Endometrium (tissue), 2 donors: ENCODE data around the gene NEIL1.
"Not testable (repeated sequence)": the region's sequence is repeated elsewhere in the genome, so short reads cannot be mapped to it uniquely, and the experiment has no call there.

ENCODE experiments used
- FAIRE-seq: peaks from 2 replicates; lab custom pipeline; 2012; peaks lifted over from hg19 to GRCh38; lab: Jason Lieb, UNC
- donor health status: control.
- donor health status: control.

Gene NEIL1, protein sequence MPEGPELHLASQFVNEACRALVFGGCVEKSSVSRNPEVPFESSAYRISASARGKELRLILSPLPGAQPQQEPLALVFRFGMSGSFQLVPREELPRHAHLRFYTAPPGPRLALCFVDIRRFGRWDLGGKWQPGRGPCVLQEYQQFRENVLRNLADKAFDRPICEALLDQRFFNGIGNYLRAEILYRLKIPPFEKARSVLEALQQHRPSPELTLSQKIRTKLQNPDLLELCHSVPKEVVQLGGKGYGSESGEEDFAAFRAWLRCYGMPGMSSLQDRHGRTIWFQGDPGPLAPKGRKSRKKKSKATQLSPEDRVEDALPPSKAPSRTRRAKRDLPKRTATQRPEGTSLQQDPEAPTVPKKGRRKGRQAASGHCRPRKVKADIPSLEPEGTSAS

DNA sequence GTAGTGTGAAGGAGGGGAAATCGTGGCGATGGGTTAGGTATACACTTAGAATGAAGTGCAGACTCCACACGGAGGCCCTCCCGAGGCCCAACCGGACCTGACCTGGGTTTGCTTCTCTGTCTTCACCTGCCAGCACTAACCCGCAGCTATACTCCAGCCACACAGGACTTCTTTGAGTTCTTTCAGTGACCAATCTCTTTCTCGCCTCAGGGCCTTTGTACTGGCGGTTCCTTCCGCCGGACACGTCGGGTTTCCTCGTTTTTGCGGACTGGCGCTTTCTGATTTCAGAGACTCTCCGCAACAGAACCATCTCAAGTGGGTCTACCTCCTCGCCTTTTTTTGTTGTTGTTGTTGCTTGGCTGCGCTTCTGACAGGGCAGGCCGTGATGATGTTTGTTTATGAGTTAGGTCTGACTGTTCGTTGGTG is at the start of gene NEIL1:
NEIL1 (plus strand) TSS at position 244 of the 426 bp plus-strand sequence. CDS start 1,867 bp downstream, outside the sequence.
- no peak for FAIRE-seq

DNA sequence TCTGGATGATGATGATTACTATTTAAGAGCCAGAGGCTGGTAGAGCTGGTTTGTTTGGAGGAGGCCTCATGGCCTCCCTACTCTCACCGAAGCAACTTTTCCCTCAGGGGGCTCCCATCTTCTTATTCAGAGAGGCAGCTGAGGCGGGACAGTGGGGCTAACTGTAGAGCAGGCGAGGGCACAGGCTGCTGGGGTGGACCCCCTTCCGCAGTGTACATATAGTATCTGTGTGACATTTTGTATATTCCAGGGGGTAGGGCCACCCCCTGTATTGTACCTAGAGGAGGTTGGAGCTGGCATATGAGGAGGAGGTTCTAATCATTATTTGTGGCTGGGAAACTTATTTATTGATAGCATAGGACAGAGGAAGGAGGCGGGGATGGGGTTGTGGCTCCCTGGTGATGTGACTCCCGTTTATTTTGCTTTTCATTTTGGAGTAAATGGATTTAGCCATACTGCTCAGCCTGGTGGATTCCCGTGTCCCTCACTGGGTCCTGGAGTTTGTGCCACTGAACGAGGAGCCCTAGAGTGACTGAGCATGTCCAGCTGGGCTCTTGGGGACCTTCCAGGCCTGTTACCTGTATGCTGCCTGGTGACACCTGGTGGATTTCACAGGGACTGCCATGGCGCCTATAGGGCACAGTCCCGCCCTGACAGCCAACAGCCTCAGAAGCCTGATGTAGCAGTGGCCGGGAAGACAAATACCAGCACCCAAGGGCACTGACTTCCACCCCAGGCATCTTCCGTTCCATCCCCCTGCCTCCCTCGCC is 48.1 kb upstream of the NEIL1 start:
- not testable (repeated sequence) for FAIRE-seq

DNA sequence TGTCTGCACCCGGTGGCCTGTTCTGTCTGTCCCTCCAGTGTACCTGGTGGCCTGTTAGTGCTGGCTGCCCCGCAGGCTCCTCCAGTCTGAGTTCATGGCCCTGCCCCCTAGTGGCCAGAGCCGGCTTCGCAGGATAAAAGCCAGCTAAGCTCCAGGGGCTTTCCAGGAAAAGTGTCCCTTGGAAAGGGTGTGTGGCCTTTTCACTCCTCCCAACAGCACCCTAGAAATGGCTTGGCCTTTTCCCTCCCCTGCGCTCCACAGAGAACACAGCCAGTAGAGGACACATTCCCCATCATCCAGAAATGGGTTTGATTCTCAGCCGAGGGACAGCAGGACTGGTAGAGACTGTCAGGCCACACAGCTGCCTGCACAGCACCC is 47.5 kb upstream of the NEIL1 start:
- not testable (repeated sequence) for FAIRE-seq

DNA sequence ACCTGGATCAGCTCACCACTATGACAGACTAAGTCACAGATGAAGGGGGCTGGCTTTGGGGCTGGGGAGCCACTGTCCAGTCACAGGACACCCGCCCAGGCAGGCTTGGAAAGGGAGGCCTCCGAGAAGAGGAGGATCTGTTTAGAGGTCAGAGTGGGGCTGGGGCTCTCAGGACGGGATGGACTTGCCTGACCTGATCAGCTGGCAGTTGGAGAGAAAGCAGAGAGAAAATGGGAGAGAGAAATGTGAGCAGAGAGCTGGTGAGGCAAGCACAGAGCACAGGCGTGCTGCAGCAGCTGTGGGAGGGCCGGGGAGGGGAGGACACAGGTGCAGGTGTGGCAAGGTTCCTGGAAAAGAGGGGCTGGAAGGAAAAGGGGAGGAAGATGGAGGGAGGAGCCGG is 46.8 kb upstream of the NEIL1 start:
- not testable (repeated sequence) for FAIRE-seq

DNA sequence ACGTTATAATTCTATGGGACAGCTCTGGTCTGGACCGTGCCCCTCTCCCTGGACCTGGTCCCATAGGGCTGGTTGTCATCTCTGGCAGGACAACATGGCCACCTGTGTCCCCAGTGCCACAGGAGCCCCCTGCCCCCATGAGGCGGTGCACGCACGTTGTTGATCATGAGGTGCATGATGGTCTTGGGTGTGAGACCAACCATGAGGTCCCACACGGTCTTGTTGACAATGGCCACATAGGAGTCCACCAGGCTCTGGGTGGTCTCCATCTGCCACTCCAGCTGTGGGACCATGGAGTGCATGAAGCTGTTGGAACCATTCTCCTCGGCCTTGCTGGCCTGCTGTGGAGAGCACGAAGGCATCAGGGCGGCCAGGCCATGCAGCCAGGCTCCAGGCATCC is 44.5 kb upstream of the NEIL1 start:
- FAIRE-seq: no peak

DNA sequence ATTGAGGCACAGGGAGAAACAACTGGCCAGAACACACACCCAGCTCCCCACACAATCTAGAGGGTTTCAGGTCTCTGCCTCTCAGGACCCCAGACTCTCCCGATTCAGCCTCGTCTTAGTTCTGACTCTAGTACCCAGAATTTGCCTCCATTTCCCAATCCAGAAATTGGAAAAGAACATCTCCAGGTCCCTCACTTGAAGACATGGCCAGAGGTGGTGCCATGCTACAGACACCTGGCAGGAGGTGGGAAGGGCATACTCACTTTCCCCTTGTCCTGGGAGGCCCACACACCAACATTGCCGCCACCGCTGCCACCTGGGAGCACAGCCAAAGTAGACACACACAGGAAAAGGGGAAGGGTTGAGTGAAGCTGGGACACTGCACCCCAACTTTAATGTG is 44.1 kb upstream of the NEIL1 start:
- not testable (repeated sequence) for FAIRE-seq

DNA sequence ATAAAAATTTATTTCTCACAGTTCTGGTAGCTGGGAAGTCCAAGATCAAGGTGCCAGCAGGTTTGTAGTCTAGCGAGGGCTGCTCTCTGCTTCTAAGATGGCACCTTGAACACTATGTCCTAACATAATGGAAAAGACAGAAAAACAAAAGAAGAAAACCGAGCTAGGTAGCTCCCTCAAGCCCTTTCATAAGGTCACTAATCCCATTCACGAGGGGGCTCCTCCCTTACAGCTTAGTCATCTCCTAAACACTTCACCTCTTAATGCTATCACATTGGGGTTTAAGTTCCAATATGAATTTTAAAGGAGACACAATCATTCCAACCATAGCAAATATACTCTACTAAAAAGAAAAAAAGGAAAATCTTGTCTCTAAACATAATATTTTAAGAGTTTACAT is 40.7 kb upstream of the NEIL1 start:
- FAIRE-seq: no peak

DNA sequence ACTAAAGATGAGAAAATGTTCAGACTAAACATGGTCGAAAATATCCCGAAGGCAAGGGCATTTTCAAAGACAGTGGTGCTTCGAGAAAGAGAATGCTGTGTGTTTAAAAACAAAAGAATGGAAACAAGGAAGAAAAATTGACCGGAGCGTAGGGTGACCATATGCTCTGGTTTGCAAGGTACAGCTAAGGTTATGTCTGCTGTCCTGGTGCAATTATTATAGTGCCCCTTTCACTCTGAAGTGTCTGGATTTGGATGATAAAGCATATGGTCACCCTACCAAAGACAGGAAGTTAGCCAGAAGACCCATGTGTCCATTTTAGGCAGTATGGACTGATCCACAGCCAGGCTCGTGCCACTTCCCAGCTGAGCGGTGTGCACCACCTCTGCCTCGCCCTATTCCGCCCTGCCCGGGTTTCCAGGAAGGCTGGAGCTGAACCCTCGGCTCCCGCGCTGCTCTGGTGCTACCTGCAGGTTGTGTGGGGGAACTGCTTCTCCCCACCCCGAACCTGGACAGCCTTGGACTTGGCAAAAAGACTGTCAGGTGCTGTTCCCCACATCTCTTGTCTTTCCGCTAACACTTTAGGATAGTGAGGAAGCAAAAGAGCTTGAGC is 39.0 kb upstream of the NEIL1 start:
- no peak for FAIRE-seq

DNA sequence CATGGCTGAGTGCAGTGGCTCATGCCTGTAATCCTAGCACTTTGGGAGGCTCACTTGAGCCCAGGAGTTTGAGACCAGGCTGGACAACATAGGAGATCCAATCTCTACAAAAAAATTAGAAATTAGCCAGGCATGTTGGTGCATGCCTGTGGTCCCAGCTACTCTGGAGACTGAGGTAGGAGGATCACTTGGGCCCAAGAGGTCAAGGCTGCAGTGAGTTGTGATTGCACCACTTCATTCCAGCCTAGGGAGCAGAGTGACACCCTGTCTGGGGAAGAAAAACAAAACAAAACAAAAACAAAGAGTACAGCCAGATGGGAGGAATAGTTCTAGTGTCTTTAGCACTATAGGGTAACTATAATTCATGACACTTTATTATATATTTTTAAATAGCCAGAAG is 37.1 kb upstream of the NEIL1 start:
- FAIRE-seq: no peak

DNA sequence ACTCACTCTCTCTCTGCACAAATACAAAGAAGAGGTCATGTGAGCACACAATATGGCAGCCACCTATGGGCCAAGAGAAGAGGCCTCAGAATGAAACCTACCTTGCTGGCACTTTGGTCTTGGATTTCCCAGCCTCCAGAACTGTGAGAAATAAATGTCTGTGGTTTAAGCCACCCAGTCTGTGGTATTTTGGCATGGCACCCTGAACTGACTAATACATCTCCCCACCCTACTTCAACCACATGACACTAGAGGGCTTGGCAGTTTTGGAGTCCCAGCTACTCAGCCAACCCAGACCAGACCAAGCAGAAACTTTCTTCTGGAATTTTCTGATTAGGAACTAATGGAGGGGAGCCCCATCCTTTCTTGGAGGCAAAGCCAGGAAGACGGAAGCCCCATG is 34.3 kb upstream of the NEIL1 start:
- FAIRE-seq: not testable (repeated sequence)

DNA sequence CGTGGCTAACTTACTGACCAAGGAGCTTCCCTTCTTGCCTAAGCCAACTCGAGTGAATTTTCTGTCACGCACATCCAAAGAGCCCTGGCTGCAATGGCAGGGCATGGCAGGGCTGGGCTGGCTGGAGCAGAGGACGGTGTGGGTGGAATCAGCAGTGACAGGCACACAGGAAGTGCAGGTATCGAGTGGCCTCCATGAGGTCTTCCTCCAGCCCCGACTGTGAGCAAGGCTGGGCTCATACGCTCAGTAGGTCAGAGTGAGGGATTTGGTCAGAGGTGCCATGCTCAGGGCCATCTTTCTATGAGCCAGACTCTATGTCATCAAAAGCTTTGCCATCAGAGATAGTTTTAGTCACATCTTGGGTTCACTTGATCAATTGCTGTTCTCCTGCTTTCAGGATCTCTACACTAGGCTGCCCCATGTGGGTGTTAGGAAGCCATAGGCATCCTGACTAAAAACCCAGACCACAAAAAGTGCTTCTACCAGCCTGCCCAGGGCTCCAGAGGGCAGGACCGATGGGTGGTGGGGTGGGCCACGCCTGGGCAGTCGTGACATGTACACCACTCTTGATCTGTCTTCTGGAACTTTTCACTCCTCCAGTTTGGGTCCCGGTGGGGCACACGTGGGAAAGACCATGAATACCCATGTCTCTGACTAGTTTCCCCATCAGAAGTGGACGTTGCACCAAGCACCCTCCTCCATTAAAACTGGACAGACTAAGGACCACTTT is 33.6 kb upstream of the NEIL1 start:
- FAIRE-seq: no peak

DNA sequence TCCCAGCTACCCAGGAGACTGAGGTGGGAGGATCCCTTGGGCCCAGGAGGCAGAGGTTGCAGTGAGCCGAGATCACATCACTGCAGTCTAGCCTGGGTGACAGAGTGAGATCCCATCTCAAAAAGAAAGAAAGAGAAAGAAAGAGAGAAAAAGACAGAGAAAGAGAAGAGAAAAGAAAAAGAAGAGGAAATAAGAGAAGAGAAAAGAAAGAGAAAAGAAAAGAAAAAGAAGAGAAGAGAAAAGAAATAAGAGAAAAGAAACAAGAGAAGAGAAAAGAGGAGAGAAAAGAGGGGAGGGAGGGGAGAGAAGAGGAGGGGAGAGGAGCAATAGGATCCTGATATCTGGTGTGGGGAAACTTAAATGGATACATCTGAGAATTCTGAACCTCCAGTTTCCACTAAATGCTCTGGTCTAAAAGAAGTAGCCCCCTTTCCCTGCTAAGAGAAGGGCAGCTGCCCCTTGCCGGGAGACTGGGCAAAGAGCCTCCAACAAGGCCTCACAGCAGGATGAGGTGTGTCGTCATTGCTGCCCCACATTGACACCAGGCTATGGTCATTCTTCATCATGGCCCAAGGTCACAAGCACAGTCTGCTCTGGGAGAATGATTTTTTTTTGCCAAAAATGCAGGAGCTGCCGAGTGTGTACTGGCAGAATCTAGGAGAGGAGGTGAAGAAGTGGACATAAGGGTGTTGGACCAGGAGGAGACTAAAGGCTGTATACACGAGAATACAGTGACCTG is 32.1 kb upstream of the NEIL1 start:
- FAIRE-seq: no peak

DNA sequence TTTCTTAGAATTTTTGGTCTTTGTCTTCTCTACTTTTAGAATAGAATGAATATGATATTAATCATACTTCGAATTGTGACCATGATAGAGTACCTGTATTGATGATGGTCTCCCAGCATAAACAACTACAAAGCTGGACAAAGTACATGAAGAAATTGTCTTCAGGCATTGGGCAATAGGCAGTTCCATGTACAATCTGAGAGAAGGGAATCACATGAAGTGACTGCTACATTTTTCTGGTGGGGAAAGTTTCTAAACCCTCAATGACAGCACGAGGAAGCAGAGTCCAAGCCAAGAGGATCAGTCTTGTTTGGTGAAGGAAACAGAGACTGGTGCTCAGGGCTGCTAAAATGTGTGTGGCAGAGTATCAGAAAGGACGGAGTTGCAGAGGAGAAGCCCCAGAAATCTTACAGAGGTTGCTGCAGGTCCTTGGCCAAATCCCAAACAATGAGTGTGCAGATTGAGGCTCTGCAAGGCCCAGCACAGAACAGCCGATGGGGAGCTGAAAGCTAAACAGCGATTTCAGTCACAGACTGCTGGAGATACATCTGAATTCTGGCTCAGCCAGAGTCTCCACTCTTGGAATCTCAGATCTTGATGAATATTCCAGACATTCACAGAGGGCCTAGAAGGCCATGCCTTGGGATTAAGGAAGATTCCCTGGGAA is 27.5 kb upstream of the NEIL1 start:
- not testable (repeated sequence) for FAIRE-seq

DNA sequence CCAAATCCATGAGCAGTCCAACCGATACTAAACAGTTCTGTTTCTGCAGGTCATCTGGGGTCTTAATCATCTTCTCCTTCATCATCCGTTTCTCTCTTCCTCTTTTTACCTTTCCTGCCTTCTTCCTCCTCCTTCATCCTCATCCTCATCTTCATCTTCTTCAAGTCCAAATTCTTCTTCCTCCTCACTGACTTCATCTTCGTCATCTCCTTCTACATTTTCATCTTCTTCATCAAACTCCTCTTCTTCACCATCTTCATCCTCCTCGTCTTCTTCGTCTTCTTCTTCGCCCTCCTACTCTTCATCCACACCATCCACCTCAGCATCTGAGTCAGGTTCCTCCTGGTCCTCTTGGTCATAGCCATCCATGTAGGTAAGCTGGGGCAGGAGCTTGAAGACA is 25.1 kb upstream of the NEIL1 start:
- no peak for FAIRE-seq

DNA sequence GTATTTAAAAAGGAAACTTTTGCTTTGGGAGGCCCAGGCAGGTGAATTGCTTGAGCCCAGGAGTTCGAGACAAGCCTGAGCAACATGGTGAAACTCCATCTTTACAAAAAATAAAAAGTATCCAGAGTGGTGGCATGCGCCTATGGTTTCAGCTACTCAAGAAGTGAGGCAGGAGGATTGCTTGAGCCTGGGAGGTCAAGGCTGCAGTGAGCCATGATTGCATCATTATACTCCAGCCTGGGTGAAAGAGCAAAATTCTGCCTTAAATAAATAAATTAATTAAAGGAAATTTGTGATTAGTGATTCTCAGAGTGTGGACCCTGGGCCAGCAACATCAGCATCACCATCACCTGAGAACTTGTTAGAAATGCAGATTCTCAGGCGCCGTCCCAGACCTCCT is 20.9 kb upstream of the NEIL1 start:
- no peak for FAIRE-seq

DNA sequence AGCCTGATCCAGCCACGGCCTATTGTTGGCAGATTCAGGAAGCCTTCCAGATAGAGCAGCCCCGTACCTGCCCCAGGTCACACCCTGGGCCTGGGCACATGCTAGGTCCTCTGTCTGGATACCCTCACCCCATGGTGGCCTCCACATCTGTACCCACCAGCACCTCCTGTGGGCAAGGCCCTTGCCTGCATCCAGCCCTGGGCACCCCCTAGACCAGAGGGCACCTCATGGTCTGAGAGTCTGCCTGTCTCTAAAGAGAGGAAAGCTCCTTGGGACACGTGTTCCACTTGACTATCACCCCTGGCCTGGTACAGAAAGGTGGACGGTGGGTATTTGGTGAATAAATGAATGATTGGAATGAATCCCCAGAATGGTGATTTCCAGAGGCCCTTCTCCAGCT is 19.8 kb upstream of the NEIL1 start:
- no peak for FAIRE-seq

DNA sequence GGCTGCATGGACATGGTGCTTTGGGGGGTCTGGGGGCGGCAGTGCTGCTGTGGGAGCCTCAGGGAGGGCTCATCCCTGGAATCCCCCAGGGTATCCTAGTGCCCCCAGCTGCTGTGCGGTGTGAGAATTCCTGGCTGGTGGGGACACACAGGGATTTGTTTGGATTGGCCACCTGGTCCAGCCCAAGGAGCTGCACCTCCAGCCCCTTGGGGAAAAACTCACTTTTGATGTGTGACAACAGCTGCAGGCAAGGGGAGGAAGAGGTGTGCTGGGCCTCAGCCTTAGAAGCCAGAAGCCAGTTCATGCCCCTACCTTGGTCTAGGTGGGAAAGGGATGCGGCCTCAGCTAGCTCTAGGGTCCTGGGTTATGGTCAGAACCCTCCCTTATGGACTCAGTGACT is 19.3 kb upstream of the NEIL1 start:
- FAIRE-seq: no peak

DNA sequence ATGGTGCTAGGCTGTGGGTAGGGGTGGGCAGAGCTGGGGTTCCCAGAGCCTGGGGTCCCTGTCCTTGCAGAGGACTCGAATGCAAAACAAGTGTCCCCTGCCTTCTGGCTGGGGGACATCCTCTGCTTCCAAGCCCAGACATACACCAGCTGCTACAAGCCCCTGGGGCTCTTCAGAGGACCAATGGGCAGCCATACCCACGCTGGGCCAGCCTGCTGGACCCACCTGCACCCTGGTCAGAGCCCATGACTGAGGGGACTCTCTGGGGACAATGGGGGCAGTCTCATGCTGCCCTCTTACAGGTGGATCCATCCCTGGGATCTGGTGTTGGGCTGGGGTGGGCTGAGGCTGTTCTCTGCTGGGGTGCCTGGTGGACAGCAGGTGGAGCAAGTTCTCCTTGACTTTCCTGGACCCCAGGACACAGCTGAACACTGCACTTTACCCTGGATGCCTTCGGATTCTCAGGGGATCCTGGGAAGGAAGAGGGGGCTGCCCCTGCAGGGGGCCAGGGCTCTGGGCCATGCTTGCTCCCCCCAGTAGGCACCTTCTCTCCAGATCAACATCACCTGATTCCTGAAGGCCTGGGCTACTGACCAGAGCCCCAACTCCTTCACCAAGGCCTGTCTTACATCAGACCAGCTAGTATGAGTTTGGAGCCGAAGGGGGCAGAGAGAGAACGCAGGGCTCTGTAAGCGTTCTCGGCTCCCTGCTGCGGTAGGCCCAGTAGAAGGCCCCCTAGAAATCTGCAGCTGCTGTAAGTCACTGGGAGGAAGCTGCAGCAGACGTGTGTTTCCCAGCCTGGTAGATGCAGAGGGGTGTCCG is 18.1 kb upstream of the NEIL1 start:
- FAIRE-seq: no peak

DNA sequence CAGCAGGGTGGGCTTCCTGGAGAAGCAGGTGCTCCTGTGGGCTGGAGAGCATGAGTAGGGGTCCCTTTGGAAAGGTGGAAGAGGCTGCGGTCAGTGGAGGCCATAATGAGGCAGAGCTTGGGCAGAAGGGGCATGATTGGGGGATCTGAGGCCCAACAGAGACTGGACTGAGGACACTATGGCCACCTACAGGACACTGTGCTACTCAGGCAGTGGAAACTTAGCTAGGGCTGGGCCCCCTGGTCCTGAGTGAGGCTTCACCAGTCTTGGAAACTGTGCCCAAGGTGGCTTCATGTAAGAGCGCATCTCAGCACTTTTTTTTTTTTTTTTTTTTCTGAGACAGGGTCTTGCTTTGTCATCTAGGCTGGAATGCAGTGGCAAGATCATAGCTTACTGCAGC is 17.3 kb upstream of the NEIL1 start:
- FAIRE-seq: no peak

DNA sequence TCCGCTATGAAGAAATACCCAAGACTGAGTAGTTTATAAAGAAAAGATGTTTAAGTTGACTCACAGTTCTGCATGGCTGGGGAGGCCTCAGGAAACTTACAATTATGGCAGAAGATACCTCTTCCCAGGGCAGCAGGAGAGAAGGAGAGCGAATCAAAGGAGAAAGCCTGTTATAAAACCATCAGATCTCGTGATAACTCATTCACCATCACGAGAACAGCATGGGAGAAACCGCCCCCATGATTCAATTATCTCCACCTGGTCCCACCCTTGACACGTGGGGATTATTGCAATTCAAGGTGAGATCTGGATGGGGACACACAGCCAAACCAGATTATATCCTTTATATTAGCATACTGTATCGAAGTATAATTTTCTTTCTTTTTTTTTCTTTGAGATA is 14.7 kb upstream of the NEIL1 start:
- FAIRE-seq: not testable (repeated sequence)
